HepG2 (cell line): ENCODE measurements around the gene FBXW4. TPM values are rescaled to one million over a fixed set of nuclear protein-coding genes. Genes with fewer than 3 reads are reported as not detected.

ENCODE experiments used
- ATAC-seq: fragments of 200-7000 bp; cut with Tn5 transposase; 3 replicates; pipeline ENCODE4 v1.9.1; 2020; ENCODE audit warnings: mild to moderate bottlenecking, moderate library complexity
- BruUV-seq: library from RNA; stranded (reverse); fragments of 400-500 nt; replicated peaks from 2 replicates; lab custom pipeline; 2021; lab: Mats Ljungman, UMichigan
- CTCF ChIA-PET: fragments of 300-600 bp; formaldehyde crosslinking; extraction: SDS; loops from one replicate; lab custom pipeline; 2021; ENCODE audit warnings: low total read pairs, inconsistent platforms, low intra/inter-chr PET ratio; lab: Yijun Ruan, JAX
- POLR2A ChIA-PET: fragments of 350-600 bp; sonication (Branson Sonifier 250); formaldehyde crosslinking; loops from one replicate; lab custom pipeline; 2020; ENCODE audit warnings: antibody characterized with exemption, inconsistent platforms; lab: Yijun Ruan, JAX
- DNase-seq: peaks from one replicate; pipeline ENCODE4 v3.0.0-alpha.2; 2015; ENCODE audit warnings: low spot score
- FAIRE-seq: peaks from 3 replicates; lab custom pipeline; 2011; peaks lifted over from hg19 to GRCh38; lab: Jason Lieb, UNC
- H2AFZ ChIP-seq: one replicate; pipeline ENCODE4 v1.6.1; 2011; ENCODE audit warnings: low read length, inconsistent platforms
- H3K27ac ChIP-seq: fragments of 300-600 bp; 3 replicates; pipeline ENCODE4 v1.8.0; 2011; ENCODE audit warnings: mixed run types, mild to moderate bottlenecking, mixed read lengths, low read length, inconsistent platforms; ENCODE audit not compliant: insufficient read depth; ENCODE audit errors: extremely low read length
- H3K27me3 ChIP-seq, 2 experiments: fragments of 200-600 bp in 1 of 2; 2 replicates in 1 of 2; 3 replicates in 1 of 2; pipeline versions ENCODE4 v1.6.0 to v1.8.0; 2011; ENCODE audit warnings: low read length in 2 of 2, mild to moderate bottlenecking in 2 of 2, moderate library complexity in 2 of 2, inconsistent platforms in 1 of 2; ENCODE audit not compliant: insufficient read depth in 2 of 2, control insufficient read depth in 1 of 2
- H3K36me3 ChIP-seq, 2 experiments: fragments of 200-600 bp in 1 of 2; replicated peaks in 1 of 2; 2 replicates in 1 of 2; 3 replicates in 1 of 2; pipeline versions ENCODE4 v1.5.1 to v1.8.0; 2011; ENCODE audit warnings: low read length in 2 of 2, inconsistent platforms in 1 of 2; ENCODE audit not compliant: insufficient read depth in 2 of 2, control insufficient read depth in 1 of 2
- H3K4me1 ChIP-seq: 2 replicates; pipeline ENCODE4 v1.5.1; 2012; ENCODE audit warnings: low read length, inconsistent platforms; ENCODE audit not compliant: insufficient read depth
- H3K4me2 ChIP-seq: 2 replicates; pipeline ENCODE4 v1.6.0; 2011; ENCODE audit warnings: low read depth, low read length, inconsistent platforms
- H3K4me3 ChIP-seq, 3 experiments: fragments of 200-600 bp in 1 of 3; sonication (generic), shearing (Covaris generic) in 1 of 3; replicated peaks in 1 of 3; 2 replicates each; pipeline ENCODE4 v1.5.1; 2011 to 2016; ENCODE audit warnings: low read length in 3 of 3, inconsistent platforms in 2 of 3, low read depth in 2 of 3, mild to moderate bottlenecking in 2 of 3, control low read depth in 1 of 3, mixed read lengths in 1 of 3; ENCODE audit not compliant: insufficient read depth in 1 of 3
- H3K79me2 ChIP-seq: one replicate; pipeline ENCODE4 v1.6.1; 2011; ENCODE audit warnings: low read length, inconsistent platforms; ENCODE audit not compliant: insufficient read depth
- H3K9ac ChIP-seq: 2 replicates; pipeline ENCODE4 v1.6.0; 2011; ENCODE audit warnings: mild to moderate bottlenecking, low read depth, low read length, inconsistent platforms; ENCODE audit not compliant: insufficient read depth
- H3K9me3 ChIP-seq: 2 replicates; pipeline ENCODE4 v1.5.1; 2012; ENCODE audit warnings: mild to moderate bottlenecking, low read length
- H4K20me1 ChIP-seq: 2 replicates; pipeline ENCODE4 v1.6.0; 2011; ENCODE audit warnings: inconsistent platforms, mild to moderate bottlenecking, low read length, moderate library complexity; ENCODE audit not compliant: insufficient read depth
- FOXC1 ChIP-seq: sonication (generic); formaldehyde crosslinking; IDR thresholded peaks from 2 replicates; pipeline ENCODE4 v1.8.0; 2022; ENCODE audit warnings: mild to moderate bottlenecking, missing genetic modification reagents, borderline replicate concordance
- MIER2 ChIP-seq: IDR thresholded peaks from 2 replicates; pipeline ENCODE4 v1.6.1; 2016; ENCODE audit warnings: missing biosample characterization, missing genetic modification reagents
- NFIC ChIP-seq: IDR thresholded peaks from 2 replicates; pipeline ENCODE4 v1.6.1; 2012; ENCODE audit warnings: mild to moderate bottlenecking, low read length, inconsistent platforms
- POLR2A ChIP-seq, 2 experiments: IDR thresholded peaks; 2 replicates each; pipeline ENCODE4 v1.6.1; 2011; ENCODE audit warnings: low read depth in 2 of 2, low read length in 2 of 2, mild to moderate bottlenecking in 1 of 2, moderate library complexity in 1 of 2; ENCODE audit not compliant: insufficient read depth in 1 of 2
- RAD21 ChIP-seq: fragments of 450-650 bp; formaldehyde crosslinking; IDR thresholded peaks from 2 replicates; pipeline ENCODE4 v1.5.0; 2020; ENCODE audit warnings: mild to moderate bottlenecking
- SATB2 ChIP-seq: sonication (generic); formaldehyde crosslinking; IDR thresholded peaks from 2 replicates; pipeline ENCODE4 v1.5.0; 2020; ENCODE audit warnings: missing genetic modification reagents
- SMAD1 ChIP-seq: sonication (generic); formaldehyde crosslinking; IDR thresholded peaks from 2 replicates; pipeline ENCODE4 v1.4.0; 2020; ENCODE audit warnings: missing genetic modification reagents, low read depth, mild to moderate bottlenecking, borderline replicate concordance
- USF2 ChIP-seq, 2 experiments: sonication (generic) in 1 of 2; formaldehyde crosslinking in 1 of 2; IDR thresholded peaks; 2 replicates each; pipeline versions ENCODE4 v1.5.1 to v1.6.1; 2011 to 2020; ENCODE audit warnings: borderline replicate concordance in 1 of 2, low read depth in 1 of 2, low read length in 1 of 2, mild to moderate bottlenecking in 1 of 2, missing genetic modification reagents in 1 of 2, moderate library complexity in 1 of 2
- ZBTB21 ChIP-seq: sonication (generic); formaldehyde crosslinking; IDR thresholded peaks from 2 replicates; pipeline ENCODE4 v1.4.0; 2020; ENCODE audit warnings: missing genetic modification reagents
- ZNF232 ChIP-seq: sonication (generic); formaldehyde crosslinking; IDR thresholded peaks from 2 replicates; pipeline ENCODE4 v1.4.0; 2020; ENCODE audit warnings: missing genetic modification reagents, borderline replicate concordance
- WGBS: methylation state at CpG from one replicate; pipeline ENCODE4 v1.1.6; 2017; ENCODE audit warnings: low lambda C conversion rate; 5-methylcytosine and 5-hydroxymethylcytosine counted together
- in situ Hi-C: cut with HindIII; loops from 2 replicates; pipeline ENCODE4 v1.10.0; 2017; ENCODE audit warnings: low pct_unique_long_range_greater_than_20kb; ENCODE audit not compliant: extremely low pct_ligation_motif_present
- intact Hi-C: fragments of 100-400 bp; cut with micrococcal nuclease; formaldehyde crosslinking; loops from one replicate; pipeline ENCODE4 v1.10.0; 2022; ENCODE audit not compliant: unreplicated experiment
- polyA plus RNA-seq, 8 experiments: library from polyadenylated mRNA; depleted of rRNA in 3 of 8; stranded (reverse) in 7 of 8; unstranded in 1 of 8; fragments of >200 nt; fragmentation: Illumina TruSeq in 4 of 8; extraction: Trizol in 4 of 8; gene quantifications; 2 replicates each; pipeline versions ENCODE4 v1.2.1 to v1.2.3, GENCODE V29; 2011 to 2016; ENCODE audit warnings: low read depth in 4 of 8, missing spikeins in 1 of 8, mixed read lengths in 1 of 8; ENCODE audit not compliant: insufficient read depth in 1 of 8
- total RNA-seq, 5 experiments: library from RNA; depleted of rRNA; stranded (reverse); fragments of >200 nt; fragmentation: Illumina TruSeq; extraction: Trizol; gene quantifications; 2 replicates each; pipeline ENCODE4 v1.2.3, GENCODE V29; 2016; ENCODE audit warnings: low read depth in 1 of 5
- TF ChIP-seq, protein P1 (sequence below): sonication (generic); formaldehyde crosslinking; IDR thresholded peaks from 2 replicates; pipeline ENCODE4 v1.5.0; 2020; ENCODE audit warnings: missing genetic modification reagents
- TF ChIP-seq, protein P2 (sequence below): sonication (generic); formaldehyde crosslinking; IDR thresholded peaks from 2 replicates; pipeline ENCODE4 v1.4.0; 2020; ENCODE audit warnings: missing genetic modification reagents

Gene FBXW4
- total and polyA plus RNA-seq, 2 of the 13 experiments (the other 11 are each of a cell fraction or from before 2014, with no cell fraction given) = 23.5 to 33.7 TPM

- 0% methylated on average over 4 of the region's 4 CpGs for whole genome bisulfite sequencing
- H3K79me2 ChIP-seq = peaks cover 17% of the 10 kb centered on the region
- ChIA-PET POLR2A (interaction anchor here (1.0 to 1.8 kb wide), 6 partner anchors 9 to 125 kb away, joined by 3 to 7 read pairs (median 4); partner anchors contain the start of genes DPCD, NPM3 and POLL), CTCF (no interaction called here)
- ATAC-seq = peak; percentile 60
- peak overlapping the region; percentile 88 for H3K27ac ChIP-seq
- H4K20me1 ChIP-seq = no peaks in the 10 kb centered on the region
- no peaks in the 10 kb centered on the region for H3K36me3 ChIP-seq
- H3K4me3 ChIP-seq = peak overlapping the region; percentile 69 to 99 (median 81)
- H3K9me3 ChIP-seq = no peaks in the 10 kb centered on the region
- H3K4me1 ChIP-seq = peaks cover 44% of the 10 kb centered on the region
- intact Hi-C loops (no loop called here), in situ Hi-C loops (no loop called here)
- DNase-seq = peak; percentile 44
- no peaks in the 10 kb centered on the region for H3K27me3 ChIP-seq
- peak overlapping the region; percentile 89 for H3K9ac ChIP-seq
- peak overlapping the region; percentile 67 for H3K4me2 ChIP-seq
- FAIRE-seq = peak; percentile 57
- no TSS peak for BruUV-seq
- TF ChIP-seq FOXC1 (CRISPR knock-in tag) (no peak), USF2 (IDR thresholded peaks at IDR 0.05; ENCODE audit: low read depth, low read length) (no peak), USF2 (CRISPR knock-in tag; IDR thresholded peaks at IDR 0.05; ENCODE audit: borderline replicate concordance) (no peak), SATB2 (CRISPR knock-in tag) (no peak), MIER2 (CRISPR knock-in tag) (no peak), POLR2A (IDR thresholded peaks at IDR 0.05; ENCODE audit: insufficient read depth in 1 of 2, low read depth in 2 of 2, low read length in 2 of 2) (peak in 1 of 2 experiments; percentile 46; a peak in 1 of 4 replicates), NFIC (no peak), ZBTB21 (0 out of 2 replicates have a peak, but pooled peaks have one; percentile 13), ZNF232 (CRISPR knock-in tag) (no peak), RAD21 (CRISPR knock-in tag) (no peak), SMAD1 (CRISPR knock-in tag) (no peak)
- TF ChIP-seq, protein P1, sequence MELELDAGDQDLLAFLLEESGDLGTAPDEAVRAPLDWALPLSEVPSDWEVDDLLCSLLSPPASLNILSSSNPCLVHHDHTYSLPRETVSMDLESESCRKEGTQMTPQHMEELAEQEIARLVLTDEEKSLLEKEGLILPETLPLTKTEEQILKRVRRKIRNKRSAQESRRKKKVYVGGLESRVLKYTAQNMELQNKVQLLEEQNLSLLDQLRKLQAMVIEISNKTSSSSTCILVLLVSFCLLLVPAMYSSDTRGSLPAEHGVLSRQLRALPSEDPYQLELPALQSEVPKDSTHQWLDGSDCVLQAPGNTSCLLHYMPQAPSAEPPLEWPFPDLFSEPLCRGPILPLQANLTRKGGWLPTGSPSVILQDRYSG (CRISPR knock-in tag) = no peak
- TF ChIP-seq, protein P2, sequence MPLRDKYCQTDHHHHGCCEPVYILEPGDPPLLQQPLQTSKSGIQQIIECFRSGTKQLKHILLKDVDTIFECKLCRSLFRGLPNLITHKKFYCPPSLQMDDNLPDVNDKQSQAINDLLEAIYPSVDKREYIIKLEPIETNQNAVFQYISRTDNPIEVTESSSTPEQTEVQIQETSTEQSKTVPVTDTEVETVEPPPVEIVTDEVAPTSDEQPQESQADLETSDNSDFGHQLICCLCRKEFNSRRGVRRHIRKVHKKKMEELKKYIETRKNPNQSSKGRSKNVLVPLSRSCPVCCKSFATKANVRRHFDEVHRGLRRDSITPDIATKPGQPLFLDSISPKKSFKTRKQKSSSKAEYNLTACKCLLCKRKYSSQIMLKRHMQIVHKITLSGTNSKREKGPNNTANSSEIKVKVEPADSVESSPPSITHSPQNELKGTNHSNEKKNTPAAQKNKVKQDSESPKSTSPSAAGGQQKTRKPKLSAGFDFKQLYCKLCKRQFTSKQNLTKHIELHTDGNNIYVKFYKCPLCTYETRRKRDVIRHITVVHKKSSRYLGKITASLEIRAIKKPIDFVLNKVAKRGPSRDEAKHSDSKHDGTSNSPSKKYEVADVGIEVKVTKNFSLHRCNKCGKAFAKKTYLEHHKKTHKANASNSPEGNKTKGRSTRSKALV (CRISPR knock-in tag) = 0 out of 2 replicates have a peak, but pooled peaks have one; percentile 14
- H2AFZ ChIP-seq = no peak overlapping the region
Observed at GRCh38 chr10:101693651-101693977, 1.4 kb downstream of the FBXW4 start.
